Activated CD8-positive, alpha-beta memory T cell treated with anti-CD3 and anti-CD28 coated beads for 1 hour (primary cell): ENCODE measurements around the gene JUN.
A peak's percentile ranks its signal among the peaks of the same experiment; 100 is the strongest.

Experiments used
- DNase-seq, 2 donors: peaks; one replicate each; pipeline ENCODE4 v3.0.0-alpha.2; 2020; ENCODE audit warnings: low read depth in 1 of 2; ENCODE audit errors: extremely low read depth in 1 of 2

Gene JUN

DNA sequence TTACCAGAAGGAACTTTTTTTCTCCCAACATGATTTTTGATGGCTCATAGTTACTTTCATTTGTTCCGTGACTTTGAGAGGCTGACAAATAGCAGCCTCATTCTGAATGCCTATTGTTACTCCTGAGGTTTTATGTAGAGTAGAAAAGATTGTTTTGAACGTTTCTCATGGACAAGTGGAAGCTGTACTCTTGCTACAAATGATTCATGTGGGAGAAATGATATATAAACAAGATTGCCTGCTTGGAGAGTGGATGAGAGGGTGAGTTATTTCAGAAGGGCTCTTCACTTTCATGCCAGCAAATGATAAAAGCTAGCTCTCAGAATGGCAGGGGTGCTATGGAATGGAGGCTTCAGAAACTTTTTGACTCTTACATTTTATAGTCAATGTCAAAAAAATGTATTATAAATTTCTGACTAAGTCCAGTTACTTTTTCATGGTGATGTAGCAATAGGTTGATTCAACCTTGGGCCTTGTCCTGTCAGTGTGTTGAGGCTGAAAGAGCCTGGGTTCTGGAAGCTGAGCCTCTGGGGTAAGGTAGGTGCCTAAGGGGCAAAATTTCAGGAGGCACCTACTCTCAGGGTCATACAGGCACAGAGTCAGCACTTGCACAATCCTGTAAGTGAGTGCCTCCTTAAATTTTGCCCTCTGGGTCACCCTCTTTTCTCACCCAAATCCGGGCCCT, 19.4 kb downstream of the JUN start:
- no peak for DNase-seq

DNA sequence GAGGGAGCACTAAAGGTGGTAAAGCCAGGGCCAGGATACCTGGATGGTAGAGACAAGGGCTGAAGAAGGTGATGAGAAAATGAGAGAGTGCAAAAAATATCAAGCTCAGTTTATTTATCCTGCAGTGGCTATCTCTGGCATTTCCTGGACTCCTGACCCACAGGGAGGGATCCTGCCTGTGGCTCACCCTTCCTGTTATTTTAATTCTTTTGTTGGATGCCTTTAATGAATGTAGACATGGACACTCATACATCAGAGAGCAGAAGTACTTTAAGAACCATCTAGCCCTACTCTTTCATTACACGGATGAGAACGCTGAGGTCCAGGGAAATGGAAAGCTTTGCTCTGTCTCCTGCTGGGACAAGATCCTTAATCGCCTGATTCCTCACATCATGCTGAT, 20.6 kb downstream of the JUN start:
- DNase-seq = no peak

DNA sequence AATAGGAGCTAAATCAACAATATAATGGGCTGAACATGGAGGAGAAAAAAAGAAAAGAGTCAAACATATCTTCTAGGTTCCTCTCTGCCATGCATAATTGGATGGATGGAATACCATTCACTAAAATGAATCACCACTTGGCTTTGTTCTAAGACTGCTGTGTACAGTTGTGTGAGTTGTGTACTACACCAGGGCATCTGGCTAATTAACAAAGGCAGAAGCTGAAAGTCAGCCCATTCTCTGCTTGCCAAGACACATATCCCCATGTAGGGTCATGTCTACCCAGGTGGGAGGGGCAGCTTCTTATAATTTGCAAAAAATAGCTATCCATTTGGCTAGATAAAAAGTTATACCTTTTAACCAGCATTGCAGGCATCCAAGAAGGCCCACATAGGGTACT, 21.0 kb downstream of the JUN start:
- DNase-seq = no peak

- peak in 1 of 2 donors; percentile 9 for DNase-seq
Measured at GRCh38 chr1:58755468-58755872, 28.4 kb downstream of the JUN start.

GRCh38 chr1:58754683-58755467, 29.0 kb downstream of the JUN start:
- no peak for DNase-seq

- no peak for DNase-seq
Measured at GRCh38 chr1:58754073-58754613, 29.7 kb downstream of the JUN start.

DNA sequence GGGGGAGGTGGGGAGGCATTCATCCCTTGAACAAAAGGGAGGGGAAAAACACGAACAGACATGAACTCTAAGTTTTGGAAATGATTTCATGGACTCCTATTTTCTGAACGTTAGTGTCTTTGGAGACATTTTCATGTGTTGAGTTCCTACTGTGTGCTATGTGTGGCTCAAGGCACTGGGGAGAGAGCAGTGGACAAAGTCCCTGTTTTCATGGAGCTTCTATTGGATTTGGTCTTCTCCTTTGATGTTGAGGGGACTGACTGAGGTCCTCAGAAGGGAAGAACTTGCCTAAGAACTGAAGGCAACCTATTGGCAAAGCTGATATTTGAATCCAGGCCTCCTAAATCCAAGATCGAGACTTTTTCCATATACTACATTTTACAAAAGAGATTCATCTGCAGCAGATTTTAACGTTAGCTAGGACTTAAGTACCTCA, 30.4 kb downstream of the JUN start:
- DNase-seq = no peak

GRCh38 chr1:58749646-58750045, 34.2 kb downstream of the JUN start:
- DNase-seq = no peak

GRCh38 chr1:58748666-58749065, 35.2 kb downstream of the JUN start:
- no peak for DNase-seq

DNA sequence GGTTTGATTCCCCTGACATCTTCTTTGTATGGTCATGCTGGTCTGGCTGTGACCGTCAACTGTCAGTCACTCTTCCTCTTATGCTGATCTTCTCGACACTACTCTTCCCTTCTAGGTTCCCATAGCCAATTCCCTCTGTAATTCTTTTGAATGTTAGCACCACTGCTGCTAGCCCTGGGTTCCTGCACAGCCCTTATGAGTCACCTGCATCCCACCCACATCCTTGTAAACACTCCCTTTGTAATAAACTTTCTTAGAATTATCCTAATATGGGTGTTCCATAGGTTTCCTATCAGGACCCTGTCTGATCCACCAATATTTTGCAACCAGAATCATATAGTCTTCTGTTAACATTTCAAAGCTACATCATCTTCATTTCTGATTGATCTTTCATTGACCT, 37.1 kb downstream of the JUN start:
- no peak for DNase-seq

- DNase-seq = no peak
Measured at GRCh38 chr1:58746182-58746581, 37.7 kb downstream of the JUN start.

DNA sequence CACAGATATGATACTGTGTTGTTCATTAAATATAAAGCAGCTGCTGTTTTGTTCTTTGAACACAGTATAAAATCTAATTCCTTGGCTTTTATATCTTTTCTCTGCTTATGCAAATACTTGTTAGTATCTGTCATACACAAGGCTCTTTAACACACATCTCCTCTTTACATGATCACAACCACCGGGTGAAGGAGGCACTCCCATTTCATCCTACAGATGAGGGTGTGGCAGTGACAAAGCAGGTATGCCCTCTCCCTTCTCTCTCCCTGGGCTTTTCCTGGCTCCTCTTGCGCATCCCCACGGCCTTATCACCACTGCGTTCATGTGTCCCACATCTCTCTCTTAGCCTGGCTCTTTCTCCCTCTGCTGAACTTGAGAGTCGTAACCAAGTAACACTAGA, 38.2 kb downstream of the JUN start:
- no peak for DNase-seq

DNA sequence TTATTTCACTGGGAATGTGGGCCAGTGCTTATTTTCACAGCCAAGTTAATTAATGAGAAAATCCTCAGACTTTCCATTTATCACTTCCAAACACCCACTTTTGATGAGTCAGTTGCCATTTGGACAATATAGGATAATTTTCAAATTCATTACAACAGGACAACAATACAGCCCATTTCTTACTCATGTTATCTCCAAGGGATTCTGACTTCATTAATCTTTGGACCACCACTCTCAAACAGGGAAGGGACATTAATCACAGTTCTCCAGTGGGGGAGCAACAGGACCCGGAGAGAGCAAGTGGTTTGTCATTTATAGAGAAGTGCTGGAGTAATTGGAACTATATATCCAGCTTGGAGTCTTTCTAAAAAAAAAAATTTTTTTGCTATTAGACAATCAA, 38.7 kb downstream of the JUN start:
- DNase-seq = no peak

DNA sequence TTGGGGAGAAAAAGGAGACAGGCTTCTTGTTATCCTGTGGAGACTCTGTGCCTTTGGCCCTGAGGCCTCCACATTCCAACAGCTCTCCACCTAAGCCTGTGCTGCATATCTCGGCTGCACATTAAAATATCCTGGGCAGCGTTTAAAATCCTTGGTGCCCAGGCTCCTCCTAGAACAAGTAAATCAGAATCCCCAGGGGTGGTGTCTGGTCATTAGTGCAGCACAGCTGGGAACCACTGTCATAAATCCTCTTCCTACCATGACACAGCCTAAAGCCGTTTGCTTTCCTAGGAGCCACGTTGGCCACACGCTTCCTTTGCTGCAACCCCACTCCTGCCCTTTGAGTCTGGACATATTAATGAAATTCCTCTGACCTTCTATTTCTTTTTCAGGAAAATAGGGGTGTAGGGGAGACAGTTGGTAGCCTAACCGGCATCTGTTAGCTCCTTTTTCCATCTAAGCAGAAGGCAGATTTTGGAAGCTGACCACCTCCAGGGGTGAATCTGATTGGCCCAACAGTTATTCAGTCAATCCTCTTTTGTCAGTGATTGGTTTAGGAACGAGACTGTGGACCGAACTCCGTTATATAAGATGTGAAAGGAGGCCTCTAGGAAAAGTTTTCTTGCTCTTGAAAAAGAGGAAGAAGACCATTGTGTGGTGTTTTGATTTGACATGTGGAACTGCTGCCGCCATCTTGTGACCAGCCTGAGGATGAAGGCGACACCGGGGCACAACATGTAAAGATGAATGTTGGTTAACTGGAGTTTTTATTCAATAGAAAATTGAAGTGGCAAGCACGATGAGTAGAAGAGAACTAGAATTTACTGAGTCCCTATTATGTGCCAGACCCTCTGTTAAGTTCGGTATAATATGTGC, 41.9 kb downstream of the JUN start:
- DNase-seq = no peak

- DNase-seq = no peak
Measured at GRCh38 chr1:58739856-58740466, 43.9 kb downstream of the JUN start.

DNA sequence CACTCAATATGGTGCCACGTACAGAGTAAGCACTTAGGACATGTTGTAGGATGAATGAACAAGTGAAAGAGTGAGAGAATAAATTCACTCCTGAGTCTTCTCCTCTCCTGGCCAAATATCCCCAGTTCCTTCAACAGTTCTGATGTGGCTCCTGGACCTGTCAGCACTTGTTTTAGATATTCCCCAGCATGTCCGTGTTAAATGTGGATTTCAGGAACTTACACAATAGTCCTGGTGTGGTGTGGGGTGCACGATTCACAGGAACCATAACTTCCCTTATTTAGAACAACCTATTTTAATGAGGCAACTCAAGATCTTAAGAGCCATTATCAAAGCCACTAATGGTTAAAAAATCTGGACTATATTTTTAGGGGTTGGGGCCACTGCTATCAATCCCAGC, 45.0 kb downstream of the JUN start:
- no peak for DNase-seq

DNA sequence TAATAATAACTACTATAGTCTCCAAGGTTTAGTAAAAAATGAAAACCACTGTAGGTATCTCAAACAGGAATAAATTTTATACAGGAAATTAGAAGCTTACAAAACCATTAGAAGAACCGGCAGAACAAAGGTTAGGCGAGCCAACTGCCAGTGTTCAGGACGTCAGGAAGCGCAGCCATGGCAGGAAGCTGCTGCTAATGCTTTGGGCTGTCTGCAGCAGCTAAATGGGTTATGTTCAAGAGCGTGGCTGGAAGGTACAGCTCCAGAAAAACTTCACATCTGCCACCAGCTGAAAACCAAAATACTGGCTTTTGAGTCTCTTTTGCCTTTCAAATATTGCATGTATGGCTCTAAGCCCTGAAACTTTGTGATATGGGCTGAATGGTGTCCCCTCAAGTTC, 48.3 kb downstream of the JUN start:
- DNase-seq = no peak

GRCh38 chr1:58734630-58735029, 49.2 kb downstream of the JUN start:
- DNase-seq = no peak

DNA sequence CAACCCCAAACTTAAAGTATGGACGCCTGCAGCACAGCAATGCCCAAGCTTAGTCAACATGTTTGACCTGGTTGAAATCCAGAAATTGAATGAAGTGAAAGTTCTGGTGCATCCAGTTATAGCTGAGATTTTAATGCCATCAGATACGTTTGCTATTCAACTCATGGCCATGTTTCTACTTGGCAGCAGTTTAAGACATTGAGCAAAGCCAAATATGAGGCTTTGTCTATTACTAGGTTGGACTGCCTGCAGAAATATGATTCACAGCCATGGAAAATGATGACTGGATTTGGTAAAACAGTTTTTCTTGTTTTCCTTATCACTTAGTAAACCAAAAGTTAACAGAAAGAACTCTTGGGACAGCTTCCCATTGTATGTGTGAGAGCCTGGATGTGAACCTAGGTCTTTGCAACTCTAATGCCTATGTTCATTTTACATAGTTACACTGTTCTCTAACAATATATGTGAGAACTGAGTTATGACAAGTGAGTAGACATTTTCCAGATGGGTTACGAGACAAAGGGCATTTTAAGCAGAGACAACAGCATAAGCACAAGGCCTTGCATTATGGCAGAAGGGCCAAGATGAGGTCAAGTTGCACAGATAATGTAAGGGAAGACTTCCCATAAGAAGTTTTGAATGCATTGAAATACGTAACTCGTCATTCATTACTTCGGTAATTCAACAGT, 51.6 kb downstream of the JUN start:
- DNase-seq = no peak
